Hindlimb muscle (tissue), 1 donor: ENCODE results near the gene NAGPA. TPM values are rescaled to one million over a fixed set of nuclear protein-coding genes. Genes with fewer than 3 reads are reported as not detected.

Experiments used
- polyA plus RNA-seq: library from polyadenylated mRNA; unstranded; fragments of 120-200 nt; gene quantifications from one replicate; pipeline ENCODE4 v1.2.1, GENCODE V29; 2013; ENCODE audit not compliant: insufficient read length

Gene NAGPA
- polyA plus RNA-seq, 1 donor, result 6.3 TPM

Other genes starting within 250 kb of the NAGPA start
- not detected for gene SEPTIN12, start 245.6 kb downstream of the NAGPA start, polyA plus RNA-seq
- gene SMIM22, start 238.6 kb downstream of the NAGPA start, polyA plus RNA-seq, result not detected
- gene ROGDI, start 231.3 kb downstream of the NAGPA start, polyA plus RNA-seq, result 15.7 TPM
- gene GLYR1, start 186.6 kb downstream of the NAGPA start, polyA plus RNA-seq, result 54.5 TPM
- 19.0 TPM for gene UBN1, start 186.5 kb downstream of the NAGPA start, polyA plus RNA-seq
- 1.7 TPM for gene PPL, start 96.8 kb downstream of the NAGPA start, polyA plus RNA-seq
- gene SEC14L5, start 75.6 kb downstream of the NAGPA start, polyA plus RNA-seq, result 0.46 TPM
- 1.3 TPM for gene C16orf89, start 32.0 kb upstream of the NAGPA start, polyA plus RNA-seq
- gene ALG1, start 37.9 kb upstream of the NAGPA start, polyA plus RNA-seq, result 12.8 TPM
- gene EEF2KMT, start 63.9 kb upstream of the NAGPA start, polyA plus RNA-seq, result 10.7 TPM